A673 (cell line): Measurements from ENCODE around the gene FNDC1.

Source experiments
- EZH2 ChIP-seq: fragments of 200-600 bp; sonication (generic); IDR thresholded peaks from 2 replicates; pipeline ENCODE4 v1.6.1; 2017; ENCODE audit warnings: borderline replicate concordance, low read depth, mild to moderate bottlenecking, mixed read lengths, antibody characterized with exemption, low read length; ENCODE audit not compliant: poor library complexity, severe bottlenecking
- TF ChIP-seq, protein P1 (sequence below): fragments of 300-800, 200-600 bp; sonication (generic); conservative IDR thresholded peaks from 2 replicates; pipeline ENCODE4 v1.5.1; 2017; ENCODE audit warnings: low read depth, mild to moderate bottlenecking, antibody characterized with exemption, low read length, moderate library complexity, mixed read lengths

- TF ChIP-seq, protein P1, sequence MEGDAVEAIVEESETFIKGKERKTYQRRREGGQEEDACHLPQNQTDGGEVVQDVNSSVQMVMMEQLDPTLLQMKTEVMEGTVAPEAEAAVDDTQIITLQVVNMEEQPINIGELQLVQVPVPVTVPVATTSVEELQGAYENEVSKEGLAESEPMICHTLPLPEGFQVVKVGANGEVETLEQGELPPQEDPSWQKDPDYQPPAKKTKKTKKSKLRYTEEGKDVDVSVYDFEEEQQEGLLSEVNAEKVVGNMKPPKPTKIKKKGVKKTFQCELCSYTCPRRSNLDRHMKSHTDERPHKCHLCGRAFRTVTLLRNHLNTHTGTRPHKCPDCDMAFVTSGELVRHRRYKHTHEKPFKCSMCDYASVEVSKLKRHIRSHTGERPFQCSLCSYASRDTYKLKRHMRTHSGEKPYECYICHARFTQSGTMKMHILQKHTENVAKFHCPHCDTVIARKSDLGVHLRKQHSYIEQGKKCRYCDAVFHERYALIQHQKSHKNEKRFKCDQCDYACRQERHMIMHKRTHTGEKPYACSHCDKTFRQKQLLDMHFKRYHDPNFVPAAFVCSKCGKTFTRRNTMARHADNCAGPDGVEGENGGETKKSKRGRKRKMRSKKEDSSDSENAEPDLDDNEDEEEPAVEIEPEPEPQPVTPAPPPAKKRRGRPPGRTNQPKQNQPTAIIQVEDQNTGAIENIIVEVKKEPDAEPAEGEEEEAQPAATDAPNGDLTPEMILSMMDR: no peak
- TF ChIP-seq EZH2: no peak
These were observed 43.2 kb upstream of the FNDC1 start for GRCh38 chr6:159125951-159126352.
